ENCODE measurements around the gene IFI27. TPM values are rescaled to one million over a fixed set of nuclear protein-coding genes. Genes with fewer than 3 reads are reported as not detected.
A peak's percentile ranks its signal among the peaks of the same experiment; 100 is the strongest.

IFI27 gene
- total RNA-seq, 4 donors from 2014 or later: 88.0 to 293 (median 180) TPM

DNA sequence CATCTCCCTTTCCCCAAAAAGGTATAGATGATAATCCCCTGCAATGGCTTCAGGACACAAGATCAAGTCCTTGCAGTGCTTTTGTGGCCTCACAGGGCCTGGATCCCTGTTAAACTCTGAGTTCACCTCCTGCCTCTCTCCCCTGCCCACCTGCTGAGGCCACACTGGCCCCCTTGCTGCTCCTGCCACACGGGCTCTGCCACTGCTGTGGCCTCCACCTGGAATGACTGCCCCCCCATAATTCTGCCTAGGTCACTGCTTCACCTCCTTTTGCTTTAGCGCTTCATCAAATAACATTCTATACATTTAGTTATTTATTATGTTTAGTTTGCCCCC lies 653 bp upstream of the IFI27 start:
- no peaks in the 10 kb centered on the region for H3K36me3 ChIP-seq
- H3K4me1 ChIP-seq: peaks cover 20 to 39% (median 27%) of the 10 kb centered on the region in 4 donors
- no peaks in the 10 kb centered on the region for H3K27me3 ChIP-seq
- intact Hi-C loops (cut with DNase I): no loop called here
- no peak overlapping the region for H3K4me3 ChIP-seq
- H3K27ac ChIP-seq (replicated peaks in 1 of 4): peak overlapping the region; percentile 74 to 82 (median 80)
- no peak for DNase-seq (ENCODE audit: extremely low spot score)
- TF ChIP-seq POLR2AphosphoS5 (IDR thresholded peaks at IDR 0.05): no peak
- TF ChIP-seq, protein P1, sequence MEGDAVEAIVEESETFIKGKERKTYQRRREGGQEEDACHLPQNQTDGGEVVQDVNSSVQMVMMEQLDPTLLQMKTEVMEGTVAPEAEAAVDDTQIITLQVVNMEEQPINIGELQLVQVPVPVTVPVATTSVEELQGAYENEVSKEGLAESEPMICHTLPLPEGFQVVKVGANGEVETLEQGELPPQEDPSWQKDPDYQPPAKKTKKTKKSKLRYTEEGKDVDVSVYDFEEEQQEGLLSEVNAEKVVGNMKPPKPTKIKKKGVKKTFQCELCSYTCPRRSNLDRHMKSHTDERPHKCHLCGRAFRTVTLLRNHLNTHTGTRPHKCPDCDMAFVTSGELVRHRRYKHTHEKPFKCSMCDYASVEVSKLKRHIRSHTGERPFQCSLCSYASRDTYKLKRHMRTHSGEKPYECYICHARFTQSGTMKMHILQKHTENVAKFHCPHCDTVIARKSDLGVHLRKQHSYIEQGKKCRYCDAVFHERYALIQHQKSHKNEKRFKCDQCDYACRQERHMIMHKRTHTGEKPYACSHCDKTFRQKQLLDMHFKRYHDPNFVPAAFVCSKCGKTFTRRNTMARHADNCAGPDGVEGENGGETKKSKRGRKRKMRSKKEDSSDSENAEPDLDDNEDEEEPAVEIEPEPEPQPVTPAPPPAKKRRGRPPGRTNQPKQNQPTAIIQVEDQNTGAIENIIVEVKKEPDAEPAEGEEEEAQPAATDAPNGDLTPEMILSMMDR (IDR thresholded peaks at IDR 0.05): no peak
- no peak for TF ChIP-seq EP300 (IDR thresholded peaks at IDR 0.05)
- TF ChIP-seq POLR2A (IDR thresholded peaks at IDR 0.05; ENCODE audit: low read depth): no peak
- 87% methylated on average over 2 of the region's 2 CpGs for WGBS
- no peaks in the 10 kb centered on the region for H3K9me3 ChIP-seq

DNA sequence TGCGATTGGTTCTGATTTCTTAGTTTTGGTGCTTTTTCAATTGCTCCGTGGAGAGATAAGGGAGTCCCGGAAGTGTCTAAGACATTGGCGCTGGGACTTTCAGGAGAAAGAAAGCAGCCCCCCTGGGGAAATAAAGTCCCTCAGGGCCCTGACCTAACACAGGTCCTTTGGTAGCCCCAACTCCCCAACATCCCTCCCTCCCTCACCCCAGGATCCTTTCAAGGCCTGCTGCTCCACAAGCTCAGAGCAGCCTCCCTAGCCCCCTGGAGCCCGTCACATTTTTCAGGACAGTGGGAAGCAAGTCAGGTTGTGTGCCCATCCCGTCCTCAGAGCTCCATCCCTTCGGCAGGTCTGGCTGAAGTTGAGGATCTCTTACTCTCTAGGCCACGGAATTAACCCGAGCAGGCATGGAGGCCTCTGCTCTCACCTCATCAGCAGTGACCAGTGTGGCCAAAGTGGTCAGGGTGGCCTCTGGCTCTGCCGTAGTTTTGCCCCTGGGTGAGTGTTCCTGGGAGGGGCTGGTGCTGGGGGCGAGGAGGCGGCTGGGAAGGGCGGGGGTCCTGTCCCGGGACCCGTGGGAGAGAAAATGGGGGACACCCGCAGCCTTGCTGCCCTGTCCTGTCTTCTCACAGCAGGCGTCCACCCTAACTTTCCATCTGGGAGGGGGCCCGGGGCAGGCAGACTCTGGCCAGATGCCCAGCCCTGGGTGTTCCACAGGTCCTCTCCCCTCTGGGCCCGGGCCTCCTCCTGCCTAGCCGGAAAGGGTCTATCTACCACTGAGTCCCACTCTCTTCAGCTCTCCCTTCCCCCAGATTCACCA lies 950 bp downstream of the IFI27 start:
- no peaks in the 10 kb centered on the region for H3K9me3 ChIP-seq
- WGBS: 77% methylated on average over 12 of the region's 20 CpGs
- H3K27me3 ChIP-seq: peaks cover 0 to 7% (median 0%) of the 10 kb centered on the region in 4 donors
- no peak for DNase-seq (ENCODE audit: extremely low spot score)
- H3K4me3 ChIP-seq: peak overlapping the region; percentile 46 to 61 (median 49)
- peaks cover 0 to 8% (median 3%) of the 10 kb centered on the region in 4 donors for H3K36me3 ChIP-seq
- TF ChIP-seq POLR2A (IDR thresholded peaks at IDR 0.05; ENCODE audit: low read depth) (no peak), EP300 (IDR thresholded peaks at IDR 0.05) (no peak), POLR2AphosphoS5 (IDR thresholded peaks at IDR 0.05) (no peak)
- TF ChIP-seq, protein P1 (IDR thresholded peaks at IDR 0.05): no peak
- H3K4me1 ChIP-seq: peaks cover 27 to 41% (median 36%) of the 10 kb centered on the region in 4 donors
- intact Hi-C loops (cut with DNase I): no loop called here
- peak overlapping the region; percentile 74 to 82 (median 80) for H3K27ac ChIP-seq (replicated peaks in 1 of 4)

DNA sequence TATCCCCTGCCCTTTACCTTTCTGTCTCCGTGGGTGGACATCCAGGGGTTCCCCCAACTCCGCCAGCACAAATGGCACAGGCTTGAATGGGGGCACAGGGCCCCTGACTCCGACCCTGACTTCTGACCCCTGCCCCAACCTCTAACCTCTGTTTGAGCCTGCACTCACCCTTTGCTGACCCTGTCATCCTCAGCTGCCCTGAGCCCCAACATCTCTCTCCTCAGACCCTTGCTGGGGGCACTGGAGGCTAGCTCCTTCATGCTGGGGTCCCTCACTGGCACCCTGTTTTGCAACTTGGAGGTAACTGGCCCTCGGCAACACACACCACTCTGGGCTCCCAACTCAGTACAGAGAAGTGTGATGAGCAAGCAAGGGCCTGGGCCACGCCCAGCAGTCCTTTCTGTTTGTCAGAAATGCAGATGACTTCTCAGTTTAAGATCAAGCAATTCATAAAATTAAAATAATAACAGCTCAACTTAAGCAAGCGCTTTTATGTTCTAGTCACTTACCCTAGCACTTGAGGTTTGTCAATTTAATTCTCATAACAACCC lies 2.1 kb downstream of the IFI27 start:
- 74% methylated on average over 6 of the region's 6 CpGs for WGBS
- peaks cover 0 to 8% (median 3%) of the 10 kb centered on the region in 4 donors for H3K36me3 ChIP-seq
- H3K4me3 ChIP-seq: peak overlapping the region; percentile 46 to 61 (median 49)
- no peak for TF ChIP-seq POLR2AphosphoS5 (IDR thresholded peaks at IDR 0.05)
- TF ChIP-seq EP300 (IDR thresholded peaks at IDR 0.05): no peak
- TF ChIP-seq, protein P1 (IDR thresholded peaks at IDR 0.05): no peak
- TF ChIP-seq POLR2A (IDR thresholded peaks at IDR 0.05; ENCODE audit: low read depth): no peak
- no peaks in the 10 kb centered on the region for H3K9me3 ChIP-seq
- intact Hi-C loops (cut with DNase I): no loop called here
- H3K27me3 ChIP-seq: peaks cover 0 to 7% (median 0%) of the 10 kb centered on the region in 4 donors
- H3K27ac ChIP-seq (replicated peaks in 1 of 4): peak overlapping the region; percentile 72 to 82 (median 77)
- no peak for DNase-seq (ENCODE audit: extremely low spot score)
- peaks cover 27 to 41% (median 36%) of the 10 kb centered on the region in 4 donors for H3K4me1 ChIP-seq

DNA sequence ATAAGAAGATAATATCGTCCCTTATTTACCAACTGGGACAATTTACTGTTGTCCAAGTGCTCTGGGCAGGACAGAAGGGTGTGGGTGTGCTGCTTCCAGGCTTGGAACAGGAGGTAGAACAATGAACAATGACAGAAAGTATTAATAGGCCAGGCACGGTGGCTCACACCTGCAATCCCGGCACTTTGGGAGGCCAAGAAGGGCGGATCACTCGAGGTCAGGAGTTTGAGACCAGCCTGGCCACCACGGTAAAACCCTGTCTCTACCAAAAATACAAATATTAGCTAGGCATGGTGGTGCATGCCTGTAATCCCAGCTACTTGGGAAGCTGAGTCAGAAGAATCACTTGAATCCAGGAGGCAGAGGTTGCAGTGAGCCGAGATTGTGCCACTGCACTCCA lies 2.5 kb downstream of the IFI27 start:
- DNase-seq (ENCODE audit: extremely low spot score): no peak
- Histone ChIP-seq H3K27ac (replicated peaks in 1 of 4) (peak overlapping the region; percentile 72 to 82 (median 77)), H3K4me3 (peak overlapping the region; percentile 46 to 61 (median 49)), H3K36me3 (peaks cover 0 to 8% (median 3%) of the 10 kb centered on the region in 4 donors), H3K9me3 (no peaks in the 10 kb centered on the region), H3K4me1 (peaks cover 27 to 41% (median 36%) of the 10 kb centered on the region in 4 donors), H3K27me3 (peaks cover 0 to 7% (median 0%) of the 10 kb centered on the region in 4 donors)
- TF ChIP-seq, protein P1 (IDR thresholded peaks at IDR 0.05): no peak
- TF ChIP-seq POLR2AphosphoS5 (IDR thresholded peaks at IDR 0.05) (no peak), POLR2A (IDR thresholded peaks at IDR 0.05; ENCODE audit: low read depth) (no peak), EP300 (IDR thresholded peaks at IDR 0.05) (no peak)
- intact Hi-C loops (cut with DNase I): no loop called here
- WGBS: 80% methylated on average over 7 of the region's 7 CpGs
